HUDEP-2 (cell line): ENCODE measurements around the gene NUP54.

Source experiments
- DNase-seq, 76 experiments: peaks; one replicate each; lab custom pipeline; 2025; ENCODE audit not compliant: unreplicated experiment in 76 of 76; lab: John Stamatoyannopoulos, UW

NUP54 gene

GRCh38 chr4:76148142-76148865 lies at the start of gene NUP54:
TSS of gene NUP54 (minus strand) at chr4:76148397. CDS start at chr4:76148374, 23 bp downstream.
- DNase-seq, result peak; percentile 28 to 96 (median 92)

GRCh38 chr4:76197031-76197743 lies 49.0 kb upstream of the NUP54 start:
- DNase-seq, result no peak

- no peak for DNase-seq
Observed at GRCh38 chr4:76196376-76196775, 48.2 kb upstream of the NUP54 start.

GRCh38 chr4:76195326-76195725 lies 47.1 kb upstream of the NUP54 start:
- DNase-seq, result no peak

- peak in 1 of 76 experiments; percentile 16 for DNase-seq
Observed at GRCh38 chr4:76194325-76194724, 46.1 kb upstream of the NUP54 start.

- DNase-seq, result no peak
Observed at GRCh38 chr4:76192236-76192635, 44.0 kb upstream of the NUP54 start.

GRCh38 chr4:76188557-76188956 lies 40.4 kb upstream of the NUP54 start:
- DNase-seq, result no peak

- DNase-seq, result no peak
Observed at GRCh38 chr4:76188149-76188548, 40.0 kb upstream of the NUP54 start.

GRCh38 chr4:76187152-76187551 lies 39.0 kb upstream of the NUP54 start:
- DNase-seq, result no peak

- no peak for DNase-seq
Observed at GRCh38 chr4:76182463-76182862, 34.3 kb upstream of the NUP54 start.

- DNase-seq, result peak in 75 of 76 experiments; percentile 3 to 84 (median 63)
Observed at GRCh38 chr4:76179398-76180318, 31.5 kb upstream of the NUP54 start.

- no peak for DNase-seq
Observed at GRCh38 chr4:76178296-76178695, 30.1 kb upstream of the NUP54 start.

- DNase-seq, result no peak
Observed at GRCh38 chr4:76177709-76178108, 29.5 kb upstream of the NUP54 start.

- DNase-seq, result no peak
Observed at GRCh38 chr4:76175336-76175735, 27.1 kb upstream of the NUP54 start.

- DNase-seq, result no peak
Observed at GRCh38 chr4:76174216-76174615, 26.0 kb upstream of the NUP54 start.

- no peak for DNase-seq
Observed at GRCh38 chr4:76168688-76169087, 20.5 kb upstream of the NUP54 start.

- no peak for DNase-seq
Observed at GRCh38 chr4:76166480-76166879, 18.3 kb upstream of the NUP54 start.

- no peak for DNase-seq
Observed at GRCh38 chr4:76160355-76160754, 12.2 kb upstream of the NUP54 start.

GRCh38 chr4:76156635-76157034 lies 8.4 kb upstream of the NUP54 start:
- no peak for DNase-seq

GRCh38 chr4:76155979-76156378 lies 7.8 kb upstream of the NUP54 start:
- DNase-seq, result no peak

GRCh38 chr4:76153356-76153755 lies 5.2 kb upstream of the NUP54 start:
- DNase-seq, result no peak
